DMS79 (cell line): ENCODE results near the gene AGAP1.

Source experiments
- DNase-seq: peaks from one replicate; lab custom pipeline; 2025; lab: John Stamatoyannopoulos, UW

Gene AGAP1

DNA sequence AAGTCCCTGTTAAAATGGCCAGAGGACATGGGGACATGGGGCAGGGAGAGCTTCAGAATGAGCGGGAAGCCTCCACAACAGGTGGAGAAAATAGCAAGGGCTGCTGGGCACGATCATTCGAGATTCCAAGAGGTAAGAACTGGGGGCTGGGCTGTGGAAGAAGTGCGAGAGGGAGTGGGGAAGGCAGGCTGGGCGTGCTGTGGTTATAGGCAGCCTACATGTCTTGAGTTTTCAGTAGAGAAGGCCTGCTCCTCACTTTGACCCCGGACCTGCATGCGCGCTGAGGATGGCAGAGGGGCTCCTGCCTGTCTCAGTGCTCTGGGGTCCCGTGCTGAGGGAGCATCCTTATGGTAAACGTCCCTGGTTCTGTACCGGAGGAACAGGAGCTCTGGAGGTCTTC lies 115.5 kb downstream of the AGAP1 start:
- no peak for DNase-seq

DNA sequence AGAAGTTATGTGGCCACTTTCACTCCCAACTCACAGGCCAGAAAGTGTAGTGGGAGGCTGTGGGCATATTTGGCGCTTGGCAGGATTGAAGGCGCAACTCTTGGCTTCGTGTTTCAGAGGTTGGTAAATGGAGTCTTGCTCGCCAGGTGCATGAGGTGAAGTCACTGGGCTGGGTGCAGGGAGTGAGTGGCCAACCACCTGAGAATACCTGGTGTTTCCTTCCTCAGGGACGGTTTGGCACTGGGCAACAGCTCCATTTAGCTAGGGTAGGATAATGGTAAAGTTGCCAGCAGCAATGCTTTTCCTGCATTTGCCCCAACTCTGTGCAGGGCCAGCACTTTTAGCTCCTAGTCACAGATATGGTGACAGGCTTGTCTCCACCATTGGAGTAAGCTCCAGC lies 115.9 kb downstream of the AGAP1 start:
- no peak for DNase-seq

DNA sequence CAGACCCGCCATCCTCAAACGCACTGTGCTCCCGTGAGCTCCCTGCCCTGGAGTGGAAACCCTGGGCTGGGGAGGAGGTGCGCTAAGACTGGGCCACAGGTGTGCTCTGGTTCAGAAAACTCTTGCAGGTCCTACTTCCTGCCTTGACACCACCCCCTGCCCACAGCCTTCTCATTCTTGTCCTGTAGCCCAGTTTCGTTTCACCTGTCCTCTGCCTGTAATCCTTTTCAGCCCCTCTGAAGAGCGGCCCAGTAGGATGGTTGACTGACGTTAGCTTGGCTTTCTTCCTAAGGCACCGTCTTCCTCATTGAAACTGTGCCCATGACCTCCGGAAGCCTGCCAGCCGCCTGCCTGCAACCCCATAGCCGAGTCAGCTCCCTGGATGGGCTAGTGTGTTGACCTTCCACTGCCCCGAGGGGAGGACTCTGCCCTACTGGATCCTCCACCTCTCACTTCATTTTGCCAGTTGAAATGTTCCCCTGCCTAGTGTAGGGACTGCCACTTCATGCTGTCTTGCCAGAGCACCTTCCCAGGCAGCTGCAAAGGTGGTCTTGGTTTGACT lies 116.9 kb downstream of the AGAP1 start:
- DNase-seq: no peak

DNA sequence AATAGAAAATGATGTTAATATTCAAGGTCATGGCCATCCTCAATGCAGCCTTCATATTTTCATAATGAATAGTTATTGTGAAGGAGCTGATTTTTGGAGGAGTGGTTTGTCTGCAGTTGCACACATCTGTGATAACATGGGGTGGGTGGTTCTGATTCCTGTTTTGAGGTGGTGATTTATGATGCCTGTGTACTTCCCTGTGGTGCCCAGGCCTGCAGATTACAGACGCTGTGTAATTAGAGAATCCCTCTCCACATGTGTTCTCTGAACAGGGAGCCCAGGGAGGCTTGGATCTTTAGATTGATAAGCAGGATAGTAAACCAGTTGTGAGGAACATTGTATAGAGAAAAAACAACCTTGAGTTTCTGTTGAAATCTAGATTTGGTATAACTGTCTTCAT lies 117.5 kb downstream of the AGAP1 start:
- DNase-seq: no peak

DNA sequence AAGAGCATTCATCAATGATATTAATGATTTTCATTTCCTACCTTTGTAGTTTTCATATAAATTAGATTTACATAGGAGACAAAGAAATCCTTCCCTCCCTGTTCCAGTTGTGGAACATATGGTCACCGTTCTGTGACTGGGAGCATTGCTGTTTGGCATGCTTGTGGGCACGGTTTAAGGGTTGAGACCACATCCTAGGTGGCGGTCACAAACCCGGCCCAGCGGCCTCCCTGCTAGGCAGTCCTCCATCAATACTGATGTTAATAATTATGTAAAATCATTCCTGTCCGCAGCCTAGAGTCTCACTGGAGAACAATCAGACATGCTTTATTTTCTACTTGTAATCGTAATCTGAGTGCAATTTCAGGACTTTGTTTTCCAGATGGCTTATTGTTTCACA lies 117.9 kb downstream of the AGAP1 start:
- DNase-seq: no peak

DNA sequence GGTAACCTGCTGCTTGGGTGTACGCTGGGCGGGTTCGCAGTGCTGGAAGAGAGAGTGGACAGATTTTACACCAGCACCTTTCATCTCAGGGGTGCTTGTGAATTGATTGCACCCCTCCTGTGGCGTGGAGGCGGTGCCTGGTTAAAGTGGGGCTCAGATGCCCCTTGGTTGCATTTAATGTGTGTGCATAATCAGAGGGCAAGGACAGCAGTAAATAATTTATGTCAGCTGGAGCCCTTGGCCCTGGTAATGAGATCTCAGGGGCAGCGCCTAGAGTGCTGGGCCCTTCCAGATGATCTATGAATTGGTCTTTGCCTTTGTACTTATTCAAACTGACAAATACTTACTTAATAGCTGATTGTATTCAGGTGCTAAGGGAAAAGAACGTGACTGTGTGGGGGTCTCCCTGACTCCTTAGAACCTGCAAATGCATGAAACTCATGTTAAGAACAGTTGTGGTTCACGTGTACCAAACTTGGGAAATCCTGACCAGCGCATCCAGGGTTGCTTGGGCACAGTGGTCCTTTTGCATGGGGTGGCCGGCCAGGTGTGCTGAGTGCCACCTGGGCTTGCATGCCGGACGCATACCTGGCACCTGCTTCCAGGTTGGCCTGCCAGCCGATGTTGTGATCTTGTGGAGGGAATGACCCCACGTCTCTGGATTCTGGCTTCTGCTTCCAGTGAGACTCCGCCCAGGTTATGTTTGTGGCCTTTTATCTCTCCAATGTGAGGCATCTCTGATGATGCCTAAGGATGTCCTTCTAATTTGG lies 118.5 kb downstream of the AGAP1 start:
- DNase-seq: no peak

DNA sequence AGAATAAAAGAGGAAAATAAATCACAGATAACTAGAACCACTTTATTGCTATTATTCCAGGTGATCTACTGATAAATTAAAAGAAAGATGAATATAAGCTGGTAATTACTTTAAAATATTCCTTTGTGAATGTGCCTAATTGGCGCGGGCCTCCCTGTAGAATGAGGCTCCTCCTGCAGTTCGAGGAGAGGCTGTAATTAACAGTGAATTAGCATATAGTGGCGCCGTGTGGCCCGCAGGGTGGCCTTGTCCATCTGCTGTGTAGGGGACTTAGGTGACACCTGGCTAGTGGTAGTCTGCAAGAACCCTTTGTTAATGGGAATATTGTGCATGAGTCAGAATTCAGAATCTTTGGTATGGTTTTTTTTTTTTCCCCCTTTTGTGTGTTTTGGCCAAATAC lies 119.8 kb downstream of the AGAP1 start:
- no peak for DNase-seq

DNA sequence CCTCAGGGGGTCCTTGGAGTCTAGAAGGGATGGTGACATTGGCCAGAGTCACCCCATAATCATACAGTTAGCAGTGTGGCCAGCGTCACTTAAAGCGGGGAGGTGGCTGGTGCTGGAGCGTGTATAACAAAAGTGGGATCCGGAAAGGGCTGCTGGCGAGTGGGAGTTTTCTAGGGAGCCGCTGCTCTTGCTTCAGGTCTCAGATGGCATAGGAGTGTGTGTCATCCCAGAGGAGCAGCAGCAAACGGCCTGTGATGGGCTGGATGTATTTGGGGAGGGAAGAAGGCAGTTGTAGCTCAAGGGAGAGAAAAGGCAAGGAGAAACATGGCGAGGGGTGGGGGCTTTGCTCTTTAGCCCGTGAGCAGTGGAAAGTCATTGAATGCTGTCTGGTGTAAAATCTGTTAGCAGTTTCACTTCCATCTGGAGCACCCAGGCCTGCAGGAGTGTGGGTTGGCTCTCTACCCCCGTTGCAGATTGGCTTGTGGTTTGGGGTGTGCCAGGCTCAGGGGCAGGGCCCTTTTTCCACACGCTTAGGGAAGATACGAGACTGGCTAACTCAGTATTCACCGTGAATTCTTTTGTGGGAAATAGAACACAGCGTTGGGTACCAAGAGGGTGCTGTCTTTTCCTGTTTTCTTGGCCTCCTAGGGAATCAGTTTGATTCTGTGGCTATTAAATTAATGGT lies 120.5 kb downstream of the AGAP1 start:
- no peak for DNase-seq

DNA sequence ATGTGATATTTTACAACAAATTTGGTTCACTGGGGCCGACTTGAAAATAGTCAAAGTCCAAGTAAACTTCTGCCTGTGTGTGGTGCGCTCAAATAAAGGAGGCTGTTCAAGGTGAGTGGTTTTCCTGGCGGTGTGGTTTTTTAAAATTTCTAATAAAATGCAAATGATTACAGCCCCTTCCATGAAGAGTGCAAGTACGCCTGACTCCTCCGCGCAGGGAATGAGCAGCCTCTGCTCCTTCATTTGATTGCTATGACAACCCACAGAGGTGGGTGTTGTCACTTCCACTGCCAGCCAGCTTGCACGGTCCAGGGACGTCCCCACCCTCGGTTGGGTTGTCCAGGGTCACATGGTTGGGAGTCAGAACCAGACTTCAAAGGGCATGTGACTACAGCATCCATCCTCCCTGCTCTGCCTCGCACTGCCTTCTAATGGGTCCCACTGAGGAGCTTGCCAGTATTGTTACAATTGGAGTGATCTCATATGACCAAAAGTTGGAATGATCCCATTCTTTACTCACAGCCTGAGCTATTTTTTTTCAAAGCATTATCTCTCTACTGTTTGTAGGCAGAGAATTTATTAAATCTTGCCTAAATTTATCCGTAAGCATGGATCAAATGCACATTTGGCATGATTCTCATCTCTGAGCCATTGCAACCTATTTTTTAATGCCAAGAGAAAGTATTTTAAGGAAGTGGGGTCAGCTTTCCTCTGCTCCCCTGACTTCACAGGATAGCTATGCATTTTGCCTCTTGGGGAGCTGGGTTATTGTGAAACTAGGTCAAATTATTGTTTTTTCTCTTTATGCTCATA lies 121.3 kb downstream of the AGAP1 start:
- DNase-seq: no peak

DNA sequence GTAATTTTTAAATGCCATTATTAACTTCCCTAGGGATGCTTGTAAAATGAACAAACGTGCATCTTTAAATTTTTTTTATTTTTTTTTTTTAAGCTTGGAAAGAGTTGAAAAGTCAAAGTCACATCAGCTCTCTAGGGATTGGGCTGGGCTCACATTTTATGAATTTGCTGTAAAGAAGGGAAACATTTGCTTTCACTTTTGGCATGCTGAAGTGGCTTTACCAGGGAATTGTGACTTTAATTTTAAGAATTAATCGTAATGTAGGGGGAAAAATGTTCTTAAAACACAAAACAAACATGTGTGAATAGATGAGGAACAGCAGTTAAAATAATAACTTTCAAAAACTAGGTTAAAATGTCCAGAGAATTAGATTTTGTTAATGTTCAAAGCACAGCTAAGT lies 123.0 kb downstream of the AGAP1 start:
- DNase-seq: no peak

DNA sequence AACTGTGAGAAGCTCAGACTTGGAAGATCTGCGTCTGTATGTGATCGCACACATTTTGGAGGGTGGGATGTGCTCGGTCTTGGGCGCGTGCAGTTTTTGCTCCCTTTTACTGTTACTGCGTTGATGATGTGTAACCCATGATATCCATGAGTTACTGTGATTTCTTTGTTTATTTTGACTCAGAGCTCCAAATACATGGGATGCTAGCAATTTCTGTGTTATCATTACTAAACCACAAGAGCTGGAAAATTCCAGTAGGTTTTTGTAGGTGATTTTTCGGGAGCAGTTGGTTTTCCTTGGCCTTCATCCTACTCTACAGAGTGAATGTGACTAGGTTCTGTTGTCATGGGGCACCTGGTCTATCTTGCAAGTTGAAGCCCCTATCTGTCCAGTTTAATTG lies 124.2 kb downstream of the AGAP1 start:
- DNase-seq: no peak

DNA sequence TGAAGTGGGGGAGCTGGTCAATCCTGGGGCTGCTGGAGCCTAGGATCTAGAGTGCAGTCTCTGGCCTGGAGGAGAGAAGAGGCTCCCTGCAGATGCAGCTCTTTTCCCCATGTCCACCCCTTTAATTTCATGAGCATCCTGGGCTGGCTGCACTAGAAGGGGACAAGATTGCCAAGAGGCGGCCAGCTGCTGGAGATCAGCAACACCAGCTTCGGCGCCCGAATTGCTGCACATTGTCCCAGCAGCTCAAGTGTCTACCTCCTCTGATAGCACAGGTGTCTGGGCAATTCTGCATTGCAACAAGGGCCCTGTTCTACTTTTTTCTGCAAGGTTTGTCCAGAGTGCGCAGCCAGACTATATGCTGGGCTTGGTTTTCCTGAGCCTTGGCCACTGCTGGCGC lies 125.7 kb downstream of the AGAP1 start:
- no peak for DNase-seq

DNA sequence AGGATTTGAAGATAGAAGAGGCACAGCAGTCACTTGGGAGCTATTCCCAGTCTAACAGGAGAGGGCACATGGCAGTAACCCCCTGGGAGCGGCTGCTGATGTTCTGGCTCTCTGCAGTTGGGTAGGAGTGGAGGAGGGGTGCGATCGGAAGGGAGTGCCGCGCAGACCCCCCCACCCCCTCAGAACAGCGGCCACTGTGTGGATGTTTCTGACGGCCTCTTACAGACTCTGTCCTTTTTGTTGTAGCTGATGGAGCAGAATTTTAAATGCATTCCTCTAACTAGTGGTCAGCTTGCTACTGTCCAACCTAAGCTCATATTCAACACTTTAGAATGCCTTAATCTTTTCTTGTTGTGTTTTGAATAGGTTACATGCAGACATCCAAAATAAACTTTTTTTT lies 127.9 kb downstream of the AGAP1 start:
- DNase-seq: no peak

DNA sequence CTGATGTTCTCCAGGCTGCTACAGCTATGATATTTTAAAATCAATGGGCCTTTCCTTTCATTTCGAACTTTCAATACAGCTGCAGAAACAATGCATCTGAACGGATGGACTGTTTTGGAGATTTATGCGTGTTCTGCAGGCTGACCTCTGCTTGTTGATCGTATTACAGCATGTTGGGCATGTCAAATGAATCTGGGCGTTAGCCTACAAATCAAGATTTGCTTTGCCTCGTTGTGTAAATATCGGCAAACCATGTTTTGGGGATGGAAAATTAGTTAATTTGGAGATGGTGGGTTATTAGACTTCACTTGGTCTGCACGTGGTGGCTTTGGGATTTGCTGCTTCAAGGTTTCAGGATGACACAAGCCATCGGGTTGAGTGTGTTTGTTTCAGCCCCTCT lies 129.3 kb downstream of the AGAP1 start:
- DNase-seq: no peak

DNA sequence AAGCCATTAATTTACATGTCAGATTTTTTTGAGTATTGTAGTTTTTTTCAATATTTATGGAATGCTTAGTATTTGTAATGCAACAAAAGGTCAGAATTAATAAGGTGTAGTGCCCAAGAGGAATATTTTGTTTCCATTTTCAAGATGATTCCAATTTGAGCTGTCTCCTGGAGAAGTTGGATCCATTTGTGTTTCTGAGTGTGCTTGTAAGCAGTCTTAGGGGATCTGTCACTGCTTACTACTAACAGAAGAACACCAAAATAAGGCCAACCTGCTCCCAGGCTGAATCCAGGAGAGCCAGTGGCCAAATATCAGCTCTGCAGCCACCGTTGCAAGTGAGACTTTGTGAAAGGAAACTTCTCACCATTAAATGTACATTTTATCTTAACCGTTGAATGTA lies 129.9 kb downstream of the AGAP1 start:
- DNase-seq: no peak

DNA sequence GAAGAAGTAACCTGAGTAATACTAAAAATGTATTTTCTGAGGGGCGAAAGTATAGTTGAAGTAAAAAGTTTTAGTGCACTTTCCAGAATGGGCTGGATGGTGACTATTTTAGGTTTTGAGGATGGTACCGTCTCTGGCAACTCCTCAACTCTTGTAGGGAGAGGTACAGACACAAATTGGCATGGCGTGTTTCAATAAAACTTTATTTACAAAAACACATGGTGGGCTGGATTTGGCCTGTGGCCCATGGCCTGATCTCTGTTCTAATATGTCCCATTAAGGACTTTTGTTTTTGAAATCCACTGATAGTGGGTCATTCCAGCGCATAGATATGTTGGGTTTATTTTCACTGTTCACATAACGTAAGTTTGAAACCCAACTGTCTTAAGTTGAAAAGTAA lies 132.8 kb downstream of the AGAP1 start:
- DNase-seq: no peak

DNA sequence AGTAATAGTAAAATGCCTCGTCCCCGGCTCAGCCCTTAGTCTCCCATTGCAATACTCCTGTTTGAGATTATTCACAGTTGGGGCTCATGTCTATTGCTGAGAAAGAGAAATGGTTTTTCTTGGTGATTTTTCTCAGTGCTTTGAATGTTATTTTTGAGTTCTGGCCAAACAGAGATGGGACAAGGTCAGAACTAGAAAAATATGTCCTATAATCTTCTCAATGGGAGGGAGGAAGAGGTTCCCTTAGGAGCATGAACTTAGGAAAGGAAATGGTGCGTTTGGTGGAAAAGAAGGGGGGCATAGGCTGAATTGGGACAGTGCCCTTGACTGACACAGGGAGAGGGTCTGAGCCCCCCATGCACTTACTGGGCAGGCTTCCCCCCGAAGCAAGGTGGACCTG lies 133.8 kb downstream of the AGAP1 start:
- DNase-seq: no peak

DNA sequence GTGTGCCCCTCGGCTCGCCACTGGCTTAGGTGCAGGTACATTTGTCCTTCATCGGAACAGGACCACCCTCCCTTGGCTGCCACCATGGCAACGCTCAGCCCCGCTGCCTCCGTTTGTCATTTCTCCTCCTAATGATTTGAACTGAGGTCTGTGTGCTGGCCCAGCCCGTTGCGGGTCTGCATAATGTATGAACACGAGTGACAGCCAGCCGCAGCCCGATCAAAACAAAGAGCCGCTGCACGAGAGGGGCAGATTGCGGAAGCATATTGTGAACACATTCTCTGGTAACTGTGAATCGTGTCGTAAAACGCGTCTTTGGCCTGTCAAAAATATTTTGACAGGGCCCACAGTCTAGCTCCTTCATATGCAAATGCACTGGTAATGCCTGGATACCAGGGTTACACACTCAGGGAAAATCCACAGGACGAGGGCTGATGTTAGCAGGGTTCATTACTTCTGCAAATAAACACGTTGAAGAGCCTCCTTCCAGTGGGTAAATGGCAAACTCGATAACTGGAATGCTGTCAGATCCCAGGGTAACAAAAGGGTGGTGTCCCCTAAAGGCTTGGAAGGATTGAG lies 137.0 kb downstream of the AGAP1 start:
- DNase-seq: no peak

DNA sequence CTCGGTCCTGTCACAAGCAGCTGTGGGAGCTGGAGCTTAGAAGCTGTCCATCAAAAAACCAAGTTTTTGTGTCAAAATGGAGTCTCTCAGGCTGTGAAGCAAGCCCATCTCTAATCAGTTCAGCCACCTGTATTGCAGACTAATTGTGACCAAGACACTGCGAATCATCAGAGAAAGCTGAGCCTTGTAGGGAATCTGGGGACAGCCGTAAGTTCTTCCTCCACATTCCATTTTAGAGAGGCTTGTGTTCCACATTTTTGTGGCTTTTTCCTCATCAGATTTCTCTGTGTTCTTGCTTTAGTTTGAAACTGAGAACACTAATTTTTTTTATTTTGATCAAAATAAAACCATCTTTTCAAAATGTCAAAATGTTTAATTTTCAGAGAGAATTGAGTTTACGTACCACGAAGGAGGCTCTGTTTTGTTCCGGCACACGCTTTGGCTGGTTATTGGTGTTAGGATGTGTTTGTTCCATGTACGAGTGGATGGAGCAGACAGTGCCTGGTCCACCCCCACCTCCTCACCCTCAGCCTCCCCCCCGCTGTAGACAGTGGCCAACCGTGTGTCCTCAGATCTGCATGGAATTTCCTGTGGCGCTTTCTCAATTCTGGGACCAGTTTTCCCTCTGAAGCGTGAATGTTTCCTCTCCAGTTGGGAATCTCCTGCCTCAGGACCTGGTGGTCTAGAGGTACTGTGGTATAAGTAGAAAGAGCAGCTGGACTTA lies 140.8 kb downstream of the AGAP1 start:
- DNase-seq: no peak

DNA sequence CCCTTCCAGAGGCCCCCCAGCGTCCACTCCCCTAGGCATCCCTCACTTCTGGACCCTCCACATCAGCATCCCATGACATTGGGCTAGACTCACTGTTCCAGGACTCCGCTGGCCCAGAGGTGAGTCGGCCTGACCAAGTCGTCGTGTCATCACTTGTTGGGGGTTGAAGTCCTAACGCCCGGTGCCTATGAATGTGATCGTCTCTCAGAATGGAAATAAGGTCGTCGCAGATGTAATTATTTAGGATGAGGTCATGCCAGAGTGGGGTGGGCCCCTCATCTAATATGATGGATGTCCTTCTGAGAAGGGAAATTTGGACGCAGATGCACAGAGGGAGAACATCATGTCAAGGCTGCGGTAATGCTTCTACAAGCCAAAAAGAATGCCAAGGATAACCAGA lies 142.7 kb downstream of the AGAP1 start:
- DNase-seq: no peak

DNA sequence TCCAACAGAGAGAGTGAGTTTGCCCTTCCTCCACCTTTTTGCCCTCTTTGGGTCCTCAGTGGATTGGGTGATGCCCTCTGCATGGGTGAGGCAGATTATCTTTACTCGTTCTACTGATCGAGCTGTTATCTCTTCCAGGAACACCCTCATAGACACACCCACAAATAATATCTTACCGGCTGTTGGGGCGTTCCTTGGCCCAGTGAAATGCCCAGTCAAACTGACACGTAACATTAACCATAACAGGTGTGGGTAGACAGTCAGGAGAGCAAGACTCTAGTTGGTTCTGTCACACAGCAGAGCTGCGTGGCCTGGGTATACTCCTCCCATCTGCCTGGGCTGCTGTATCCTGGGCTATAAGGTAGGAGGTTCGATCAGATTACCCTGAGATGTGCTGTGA lies 144.1 kb downstream of the AGAP1 start:
- DNase-seq: no peak
